Body of pancreas (tissue), 4 donors: ENCODE results near the gene ADM2.

Experiments
- CTCF ChIP-seq, 7 experiments: fragments of 450-650 bp in 4 of 7; fragments of 200-600 bp in 3 of 7; sonication (generic) in 3 of 7; IDR thresholded peaks; one replicate each; pipeline ENCODE4 v1.5.1; 2016 to 2019; ENCODE audit warnings: antibody characterized with exemption in 7 of 7
- POLR2A ChIP-seq, 3 donors: fragments of 450-650 bp; IDR thresholded peaks; one replicate each; pipeline ENCODE4 v1.6.1; 2016; ENCODE audit warnings: antibody characterized with exemption in 3 of 3, mild to moderate bottlenecking in 2 of 3

DNA sequence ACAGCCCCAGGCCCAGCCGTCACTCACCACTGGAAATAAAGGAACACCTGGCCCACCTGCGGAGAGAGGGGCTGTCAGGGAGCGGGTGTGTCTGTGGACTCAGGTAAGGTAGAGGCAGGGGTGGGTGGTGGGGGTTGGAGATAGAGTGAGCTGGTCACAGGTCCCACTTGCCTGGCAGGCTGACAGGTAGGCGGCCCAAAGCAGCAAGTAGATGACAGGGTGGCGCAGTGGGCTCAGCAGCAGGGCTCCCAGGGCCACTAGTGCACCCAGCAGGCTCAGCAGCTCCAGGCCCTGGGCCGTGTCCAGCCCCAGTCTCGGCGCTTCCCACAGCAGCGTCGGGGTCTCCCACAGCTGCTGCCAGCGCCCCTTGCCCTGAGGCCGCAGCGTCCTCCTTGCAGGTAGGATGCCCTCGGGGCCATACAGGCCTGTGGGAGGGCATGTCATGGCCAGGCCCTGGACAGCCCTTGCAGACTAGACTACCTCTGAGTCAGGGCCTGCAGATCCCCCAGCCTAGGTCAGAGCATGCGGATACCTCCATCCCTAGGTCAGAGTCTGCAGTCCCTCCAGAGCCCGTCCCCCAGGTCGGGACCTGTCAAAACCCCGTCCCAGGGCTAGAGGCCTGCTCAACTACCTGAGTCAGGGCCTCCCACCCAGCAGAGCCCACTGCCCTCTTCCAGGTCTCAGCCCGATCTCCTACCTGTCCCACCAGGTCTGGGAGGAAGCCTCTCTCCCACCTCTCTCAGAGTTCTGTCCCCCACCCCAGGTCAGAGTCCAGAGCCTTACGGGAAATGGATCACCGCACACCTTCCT, 25.5 kb downstream of the ADM2 start:
- TF ChIP-seq CTCF (IDR thresholded peaks at IDR 0.05), result no peak
- TF ChIP-seq POLR2A (IDR thresholded peaks at IDR 0.05), result peak in 2 of 3 donors; percentile 54 to 63
